Measurements from ENCODE around the gene CERCAM. TPM values are rescaled to one million over a fixed set of nuclear protein-coding genes. Genes with fewer than 3 reads are reported as not detected.

Gene CERCAM
- total and polyA plus RNA-seq, 2 of the 13 experiments (the other 11 are each of a cell fraction or from before 2014, with no cell fraction given) = 9.0 to 17.1 TPM

GRCh38 chr9:128420060-128420650, 502 bp upstream of the CERCAM start (continued):
- no peak for TF ChIP-seq ZNF660 (CRISPR knock-in tag; IDR thresholded peaks at IDR 0.05; ENCODE audit: borderline replicate concordance, low read depth)
- TF ChIP-seq TARDBP (CRISPR knock-in tag; IDR thresholded peaks at IDR 0.05) = peak; percentile 53; the same call in 1 of the 2 replicates
- no peak for TF ChIP-seq KDM5A (IDR thresholded peaks at IDR 0.05; ENCODE audit: borderline replicate concordance, low read length)
- TF ChIP-seq ZNF512B (CRISPR knock-in tag; IDR thresholded peaks at IDR 0.05; ENCODE audit: borderline replicate concordance) = peak; percentile 73; the same call in 1 of the 2 replicates
- no peak for TF ChIP-seq KMT2A (CRISPR knock-in tag; IDR thresholded peaks at IDR 0.05)
- no peak for TF ChIP-seq NCOA2 (CRISPR knock-in tag; IDR thresholded peaks at IDR 0.05)
- no peak for TF ChIP-seq ZNF512 (CRISPR knock-in tag; IDR thresholded peaks at IDR 0.05)
- TF ChIP-seq ZNF569 (CRISPR knock-in tag; IDR thresholded peaks at IDR 0.05; ENCODE audit: borderline replicate concordance) = no peak
- peak; percentile 27 for TF ChIP-seq ZNF883 (CRISPR knock-in tag; IDR thresholded peaks at IDR 0.05; ENCODE audit: not compliant biosample characterization)
- peak; percentile 49; the same call in 1 of the 2 replicates for TF ChIP-seq ZNF460 (CRISPR knock-in tag; IDR thresholded peaks at IDR 0.05; ENCODE audit: borderline replicate concordance)
- no peak for TF ChIP-seq TCF12 (IDR thresholded peaks at IDR 0.05)
- no peak for TF ChIP-seq TCF12 (CRISPR knock-in tag; IDR thresholded peaks at IDR 0.05)
- TF ChIP-seq ZNF614 (CRISPR knock-in tag; IDR thresholded peaks at IDR 0.05; ENCODE audit: borderline replicate concordance) = no peak
- no peak for TF ChIP-seq TIGD3 (CRISPR knock-in tag; IDR thresholded peaks at IDR 0.05; ENCODE audit: borderline replicate concordance)
- no peak for TF ChIP-seq FOSL1 (CRISPR knock-in tag; IDR thresholded peaks at IDR 0.05; ENCODE audit: borderline replicate concordance)
- no peak for TF ChIP-seq ZNF326 (CRISPR knock-in tag; IDR thresholded peaks at IDR 0.05; ENCODE audit: borderline replicate concordance)
- TF ChIP-seq, protein P1, sequence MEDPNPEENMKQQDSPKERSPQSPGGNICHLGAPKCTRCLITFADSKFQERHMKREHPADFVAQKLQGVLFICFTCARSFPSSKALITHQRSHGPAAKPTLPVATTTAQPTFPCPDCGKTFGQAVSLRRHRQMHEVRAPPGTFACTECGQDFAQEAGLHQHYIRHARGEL (CRISPR knock-in tag; IDR thresholded peaks at IDR 0.05) = no peak
- no peak for TF ChIP-seq ZNF879 (CRISPR knock-in tag; IDR thresholded peaks at IDR 0.05)
- TF ChIP-seq, protein P2, sequence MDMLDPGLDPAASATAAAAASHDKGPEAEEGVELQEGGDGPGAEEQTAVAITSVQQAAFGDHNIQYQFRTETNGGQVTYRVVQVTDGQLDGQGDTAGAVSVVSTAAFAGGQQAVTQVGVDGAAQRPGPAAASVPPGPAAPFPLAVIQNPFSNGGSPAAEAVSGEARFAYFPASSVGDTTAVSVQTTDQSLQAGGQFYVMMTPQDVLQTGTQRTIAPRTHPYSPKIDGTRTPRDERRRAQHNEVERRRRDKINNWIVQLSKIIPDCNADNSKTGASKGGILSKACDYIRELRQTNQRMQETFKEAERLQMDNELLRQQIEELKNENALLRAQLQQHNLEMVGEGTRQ (IDR thresholded peaks at IDR 0.05; ENCODE audit: low read depth, low read length) = no peak
- TF ChIP-seq, protein P2 (CRISPR knock-in tag; IDR thresholded peaks at IDR 0.05; ENCODE audit: borderline replicate concordance) = no peak

Data from HepG2 (cell line).